Forelimb muscle (tissue), 1 donor: ENCODE data around the gene PHC3. TPM values are rescaled to one million over a fixed set of nuclear protein-coding genes. Genes with fewer than 3 reads are reported as not detected.
"Not testable (repeated sequence)": the region's sequence is repeated elsewhere in the genome, so short reads cannot be mapped to it uniquely, and the experiment has no call there.

Experiments
- DNase-seq: peaks from one replicate; pipeline ENCODE4 v3.0.0-alpha.2; 2013; ENCODE audit warnings: low read depth
- polyA plus RNA-seq: library from polyadenylated mRNA; unstranded; fragments of 120-200 nt; gene quantifications from one replicate; pipeline ENCODE4 v1.2.1, GENCODE V29; 2013; ENCODE audit not compliant: insufficient read length

The PHC3 gene
- polyA plus RNA-seq, 1 donor, result 18.4 TPM

- DNase-seq, result not testable (repeated sequence)
These were observed 14.2 kb upstream of the PHC3 start for GRCh38 chr3:170195759-170196158.

GRCh38 chr3:170189398-170190256 is 8.1 kb upstream of the PHC3 start:
- no peak for DNase-seq

- DNase-seq, result no peak
These were observed 1.2 kb downstream of the PHC3 start for GRCh38 chr3:170180079-170180907.

- DNase-seq, result no peak
These were observed 2.1 kb downstream of the PHC3 start for GRCh38 chr3:170179432-170179831.

GRCh38 chr3:170178651-170179050 is 2.9 kb downstream of the PHC3 start:
- no peak for DNase-seq

GRCh38 chr3:170171563-170171962 is 10.0 kb downstream of the PHC3 start:
- DNase-seq, result no peak

- no peak for DNase-seq
These were observed 16.8 kb downstream of the PHC3 start for GRCh38 chr3:170164717-170165116.

- DNase-seq, result no peak
These were observed 17.4 kb downstream of the PHC3 start for GRCh38 chr3:170163956-170164645.

GRCh38 chr3:170162630-170163029 is 18.9 kb downstream of the PHC3 start:
- DNase-seq, result no peak

- no peak for DNase-seq
These were observed 19.5 kb downstream of the PHC3 start for GRCh38 chr3:170162052-170162451.

GRCh38 chr3:170159933-170160332 is 21.6 kb downstream of the PHC3 start:
- DNase-seq, result no peak

GRCh38 chr3:170159459-170159858 is 22.1 kb downstream of the PHC3 start:
- DNase-seq, result no peak

- DNase-seq, result no peak
These were observed 25.9 kb downstream of the PHC3 start for GRCh38 chr3:170155604-170156003.

GRCh38 chr3:170154569-170155143 is 26.9 kb downstream of the PHC3 start:
- no peak for DNase-seq

GRCh38 chr3:170154084-170154483 is 27.4 kb downstream of the PHC3 start:
- no peak for DNase-seq

- DNase-seq, result no peak
These were observed 30.0 kb downstream of the PHC3 start for GRCh38 chr3:170151536-170151935.

- no peak for DNase-seq
These were observed 32.5 kb downstream of the PHC3 start for GRCh38 chr3:170149016-170149415.

- DNase-seq, result no peak
These were observed 36.3 kb downstream of the PHC3 start for GRCh38 chr3:170145278-170145677.

- DNase-seq, result no peak
These were observed 37.1 kb downstream of the PHC3 start for GRCh38 chr3:170144437-170144843.

- no peak for DNase-seq
These were observed 39.2 kb downstream of the PHC3 start for GRCh38 chr3:170142373-170142772.

- no peak for DNase-seq
These were observed 43.5 kb downstream of the PHC3 start for GRCh38 chr3:170137986-170138385.

- DNase-seq, result no peak
These were observed 49.2 kb downstream of the PHC3 start for GRCh38 chr3:170132335-170132734.
